Ectodermal cell (in vitro differentiated cells): ENCODE data around the gene PMVK.

ENCODE experiments used
- H3K27ac ChIP-seq: 2 replicates; pipeline ENCODE4 v1.7.0; 2013; ENCODE audit warnings: mild to moderate bottlenecking, low read depth, low read length; ENCODE audit not compliant: insufficient read depth, poor library complexity, severe bottlenecking
- H3K27me3 ChIP-seq: 2 replicates; pipeline ENCODE4 v1.7.0; 2013; ENCODE audit warnings: mild to moderate bottlenecking, low read length; ENCODE audit not compliant: insufficient read depth, control insufficient read depth, poor library complexity, severe bottlenecking
- H3K36me3 ChIP-seq: one replicate; pipeline ENCODE4 v1.7.0; 2013; ENCODE audit warnings: low read length; ENCODE audit not compliant: control insufficient read depth, insufficient read depth
- H3K4me1 ChIP-seq: one replicate; pipeline ENCODE4 v1.7.0; 2013; ENCODE audit warnings: low read length; ENCODE audit not compliant: control insufficient read depth, insufficient read depth
- H3K4me3 ChIP-seq: 2 replicates; pipeline ENCODE4 v1.7.0; 2013; ENCODE audit warnings: low read depth, low read length, control low read depth; ENCODE audit not compliant: insufficient read depth
- H3K9me3 ChIP-seq: 2 replicates; pipeline ENCODE4 v1.7.0; 2013; ENCODE audit warnings: mild to moderate bottlenecking, low read length, moderate library complexity; ENCODE audit not compliant: control insufficient read depth
- WGBS, 2 experiments: methylation state at CpG; one replicate each; pipeline ENCODE4 v1.1.7; 2013; ENCODE audit warnings: missing lambda C conversion rate in 2 of 2; 5-methylcytosine and 5-hydroxymethylcytosine counted together

Gene PMVK

GRCh38 chr1:154973344-154974101, 37.0 kb upstream of the PMVK start:
- WGBS, 2 experiments = 2 to 3% methylated on average over 32 to 37 of the region's 37 CpGs
- H3K36me3 ChIP-seq = peaks cover 4% of the 10 kb centered on the region
- peak overlapping the region; percentile 89 for H3K27ac ChIP-seq
- H3K27me3 ChIP-seq = no peaks in the 10 kb centered on the region
- no peaks in the 10 kb centered on the region for H3K9me3 ChIP-seq
- peaks cover 46% of the 10 kb centered on the region for H3K4me1 ChIP-seq
- peak overlapping the region; percentile 64 for H3K4me3 ChIP-seq

DNA sequence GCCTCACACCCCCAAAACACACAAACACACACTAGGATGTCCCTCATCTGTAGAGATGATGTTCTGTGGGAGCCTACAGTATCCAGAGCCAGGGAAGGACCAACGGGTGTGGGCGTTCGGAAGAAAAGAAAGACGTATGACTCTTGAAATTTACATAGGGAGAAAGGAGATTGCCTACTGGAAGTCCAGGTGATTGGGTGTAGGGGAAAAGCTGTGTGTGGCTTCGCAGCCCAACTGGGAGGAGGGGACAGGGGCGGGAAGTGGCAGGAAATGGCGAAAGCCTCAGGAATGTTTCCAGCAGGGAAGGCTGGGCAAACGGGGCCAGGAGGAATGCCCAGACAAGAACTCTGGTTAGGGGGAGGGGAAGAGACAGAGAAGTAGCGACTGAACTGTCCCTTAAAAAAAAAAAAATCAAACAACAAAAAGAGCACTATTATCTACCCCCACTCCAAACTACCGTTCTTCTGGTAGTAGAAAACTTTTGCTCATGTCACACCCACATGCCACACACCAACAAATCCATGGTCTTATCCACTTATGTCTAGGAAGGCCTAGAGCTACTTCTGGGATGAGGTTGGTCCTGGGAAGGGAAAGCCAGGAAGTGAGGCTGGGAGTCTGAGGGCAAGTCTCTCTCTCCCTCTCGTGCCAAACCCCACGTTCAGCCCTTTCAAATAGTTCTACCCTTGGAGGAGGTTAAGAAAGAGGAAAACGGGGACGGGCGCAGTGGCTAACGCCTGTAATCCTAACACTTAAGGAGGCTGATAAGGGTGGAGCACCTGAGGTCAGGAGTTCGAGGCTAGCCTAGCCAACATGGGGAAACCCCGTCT, 36.2 kb upstream of the PMVK start:
- Histone ChIP-seq H3K27ac (peak overlapping the region; percentile 89), H3K4me1 (peaks cover 50% of the 10 kb centered on the region), H3K27me3 (no peaks in the 10 kb centered on the region), H3K4me3 (peak overlapping the region; percentile 64), H3K36me3 (peaks cover 6% of the 10 kb centered on the region), H3K9me3 (no peaks in the 10 kb centered on the region)
- WGBS, 2 experiments = 10% methylated on average over 17 to 18 of the region's 18 CpGs

GRCh38 chr1:154972213-154972516, 35.6 kb upstream of the PMVK start:
- no peaks in the 10 kb centered on the region for H3K9me3 ChIP-seq
- H3K27ac ChIP-seq = peak overlapping the region; percentile 89
- peak overlapping the region; percentile 25 for H3K4me3 ChIP-seq
- peaks cover 6% of the 10 kb centered on the region for H3K36me3 ChIP-seq
- peaks cover 50% of the 10 kb centered on the region for H3K4me1 ChIP-seq
- H3K27me3 ChIP-seq = no peaks in the 10 kb centered on the region
- 0 to 29% methylated on average over 1 to 3 of the region's 3 CpGs for WGBS, 2 experiments

DNA sequence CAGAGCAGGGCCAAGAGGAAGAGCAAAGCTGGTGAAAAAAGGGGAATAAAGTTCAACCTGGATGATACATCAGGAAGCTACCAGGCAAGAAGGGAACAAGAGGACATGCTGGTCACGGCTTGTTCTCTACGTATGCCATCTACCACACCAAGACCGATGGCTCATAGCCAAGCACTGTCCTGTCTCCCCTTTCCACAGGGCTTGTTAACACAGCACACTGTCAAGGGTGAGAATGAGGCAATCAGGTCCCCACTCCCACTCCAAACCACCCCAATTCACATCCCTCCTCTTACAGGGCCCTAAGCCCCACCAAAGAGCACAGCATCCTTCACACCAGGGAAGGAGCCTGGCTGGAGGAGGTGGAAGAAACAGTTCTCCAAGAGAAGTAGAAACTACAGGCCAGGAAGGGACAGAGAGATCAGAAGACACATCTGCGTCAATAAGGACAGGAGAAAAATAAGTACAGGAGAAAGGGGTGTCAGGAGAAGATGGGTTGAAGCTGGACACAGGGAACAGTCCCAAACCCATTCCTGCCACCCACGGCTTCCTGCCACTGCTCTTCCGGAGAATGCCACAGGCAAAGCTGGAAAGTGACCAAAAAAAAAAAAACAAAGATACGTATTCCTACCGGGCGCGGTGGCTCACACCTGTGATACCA, 35.0 kb upstream of the PMVK start:
- WGBS, 2 experiments = 66 to 75% methylated on average over 10 of the region's 10 CpGs
- H3K36me3 ChIP-seq = peaks cover 12% of the 10 kb centered on the region
- H3K27ac ChIP-seq = peak overlapping the region; percentile 93
- H3K27me3 ChIP-seq = no peaks in the 10 kb centered on the region
- H3K9me3 ChIP-seq = no peaks in the 10 kb centered on the region
- H3K4me3 ChIP-seq = peak overlapping the region; percentile 64
- H3K4me1 ChIP-seq = peaks cover 46% of the 10 kb centered on the region

DNA sequence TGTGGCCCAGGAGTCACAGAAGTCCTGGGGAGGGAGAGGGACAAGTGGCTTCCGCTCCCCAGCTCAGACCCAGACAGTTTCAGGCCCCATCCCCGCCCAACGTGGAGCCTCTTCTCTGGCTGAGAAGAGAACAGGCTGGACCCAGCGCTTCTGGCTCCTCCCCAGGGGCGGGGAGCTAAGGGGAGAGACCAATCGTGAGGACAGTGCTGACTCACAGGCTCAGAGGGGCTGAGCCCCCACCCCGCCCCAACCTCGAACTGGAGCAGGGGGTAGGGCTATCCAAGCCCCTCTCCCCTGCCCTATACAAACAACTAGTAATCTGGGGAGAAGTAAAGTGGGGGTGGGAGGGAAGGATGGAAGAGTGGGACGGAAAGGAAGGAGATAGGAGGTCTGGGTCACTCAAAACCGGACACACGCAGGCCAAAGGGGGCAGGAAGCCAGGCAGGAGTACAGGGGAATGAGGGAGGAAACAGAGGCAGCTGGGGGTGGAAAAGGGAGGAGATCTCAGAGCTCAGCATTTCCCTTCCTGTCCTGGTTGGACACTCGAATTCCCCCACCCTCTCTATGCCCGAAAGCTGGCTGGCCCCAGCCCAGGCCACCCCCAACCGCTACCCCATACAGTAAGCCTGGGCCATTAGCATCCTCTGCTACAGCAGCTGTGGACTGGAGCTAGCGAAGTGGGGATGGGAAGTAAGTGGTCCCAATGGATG, 34.3 kb upstream of the PMVK start, which contains the start of gene SHC1:
TSS of gene SHC1 (minus strand) at position 117 of the 710 bp plus-strand sequence. CDS start 221 bp downstream, outside the sequence.
- Histone ChIP-seq H3K27ac (peak within 1 kb of the TSS; percentile 93), H3K4me1 (peaks cover 40% of the 10 kb centered on the region), H3K4me3 (peak within 1 kb of the TSS; percentile 64), H3K9me3 (no peaks in the 10 kb centered on the region), H3K27me3 (no peaks in the 10 kb centered on the region), H3K36me3 (peaks cover 18% of the 10 kb centered on the region)
- 3 to 5% methylated on average over 13 to 15 of the region's 15 CpGs for WGBS, 2 experiments

- Histone ChIP-seq H3K36me3 (peaks cover 20% of the 10 kb centered on the region), H3K27ac (no peak overlapping the region)
- WGBS, 2 experiments = 4 to 7% methylated on average over 22 of the region's 22 CpGs
Observed at GRCh38 chr1:154969860-154970452, 33.4 kb upstream of the PMVK start.

GRCh38 chr1:154969246-154969645, 32.7 kb upstream of the PMVK start:
- H3K27ac ChIP-seq = no peak overlapping the region
- no peaks in the 10 kb centered on the region for H3K9me3 ChIP-seq
- H3K36me3 ChIP-seq = peaks cover 20% of the 10 kb centered on the region
- H3K4me1 ChIP-seq = peaks cover 40% of the 10 kb centered on the region
- WGBS, 2 experiments = 12 to 15% methylated on average over 4 to 5 of the region's 5 CpGs
- no peaks in the 10 kb centered on the region for H3K27me3 ChIP-seq
- peak overlapping the region; percentile 64 for H3K4me3 ChIP-seq

More at GRCh38 chr1:154969860-154970452, 33.4 kb upstream of the PMVK start:
- no peaks in the 10 kb centered on the region for H3K9me3 ChIP-seq
- peaks cover 40% of the 10 kb centered on the region for H3K4me1 ChIP-seq
- no peaks in the 10 kb centered on the region for H3K27me3 ChIP-seq
- peak overlapping the region; percentile 64 for H3K4me3 ChIP-seq

DNA sequence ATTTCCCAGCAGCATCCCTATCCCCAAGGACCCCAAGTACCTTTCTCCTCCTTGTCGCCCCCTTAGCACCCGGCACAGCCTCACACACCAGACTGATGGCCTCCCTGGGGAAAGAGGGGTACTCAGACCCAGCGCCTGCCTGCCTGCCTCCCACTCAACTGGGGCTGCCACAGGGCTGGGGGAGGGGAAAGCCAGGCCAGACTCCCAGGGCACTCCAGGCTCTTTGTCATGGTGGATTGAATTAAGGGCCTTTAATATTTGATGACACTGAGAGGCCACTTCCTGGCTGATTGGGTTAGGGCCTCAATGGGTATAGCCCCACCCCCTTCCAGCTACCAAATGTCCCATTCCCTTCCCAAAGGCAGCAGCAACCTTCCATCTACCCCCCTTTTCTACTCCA, 32.2 kb upstream of the PMVK start:
- H3K4me3 ChIP-seq = peak overlapping the region; percentile 64
- no peaks in the 10 kb centered on the region for H3K27me3 ChIP-seq
- H3K9me3 ChIP-seq = no peaks in the 10 kb centered on the region
- peaks cover 40% of the 10 kb centered on the region for H3K4me1 ChIP-seq
- no peak overlapping the region for H3K27ac ChIP-seq
- H3K36me3 ChIP-seq = peaks cover 24% of the 10 kb centered on the region
- 83 to 93% methylated on average over 3 of the region's 3 CpGs for WGBS, 2 experiments

- no peak overlapping the region for H3K27ac ChIP-seq
Observed at GRCh38 chr1:154967331-154967950, 30.9 kb upstream of the PMVK start.

More at GRCh38 chr1:154967331-154967950, 30.9 kb upstream of the PMVK start:
- 95 to 96% methylated on average over 5 of the region's 5 CpGs for WGBS, 2 experiments
- H3K4me3 ChIP-seq = no peak overlapping the region
- peaks cover 38% of the 10 kb centered on the region for H3K4me1 ChIP-seq
- H3K36me3 ChIP-seq = peaks cover 24% of the 10 kb centered on the region
- no peaks in the 10 kb centered on the region for H3K27me3 ChIP-seq
- H3K9me3 ChIP-seq = no peaks in the 10 kb centered on the region
